Trophoblast cell (in vitro differentiated cells and primary cell): ENCODE measurements around the gene SIGLEC5.

ENCODE experiments used
- DNase-seq, 2 donors: peaks; one replicate each; pipeline ENCODE4 v3.0.0-alpha.2; 2016
- H2AFZ ChIP-seq: 2 replicates; pipeline ENCODE4 v1.6.1; 2013; ENCODE audit warnings: low read length, moderate library complexity, mild to moderate bottlenecking; ENCODE audit not compliant: insufficient read depth, poor library complexity
- H2AK5ac ChIP-seq: 2 replicates; pipeline ENCODE4 v1.6.1; 2013; ENCODE audit warnings: mild to moderate bottlenecking, low read length
- H2BK120ac ChIP-seq: 2 replicates; pipeline ENCODE4 v1.6.1; 2013; ENCODE audit warnings: low read length, mild to moderate bottlenecking, moderate library complexity; ENCODE audit not compliant: insufficient read depth, poor library complexity
- H2BK12ac ChIP-seq: 2 replicates; pipeline ENCODE4 v1.6.1; 2013; ENCODE audit warnings: mild to moderate bottlenecking, low read length, moderate library complexity
- H2BK5ac ChIP-seq: 2 replicates; pipeline ENCODE4 v1.6.1; 2013; ENCODE audit warnings: low read length, low read depth, moderate library complexity, mild to moderate bottlenecking; ENCODE audit not compliant: poor library complexity
- H3K14ac ChIP-seq: 2 replicates; pipeline ENCODE4 v1.6.1; 2013; ENCODE audit warnings: mild to moderate bottlenecking, low read length
- H3K18ac ChIP-seq: 2 replicates; pipeline ENCODE4 v1.6.1; 2013; ENCODE audit warnings: mild to moderate bottlenecking, low read length
- H3K23ac ChIP-seq: 2 replicates; pipeline ENCODE4 v1.6.1; 2013; ENCODE audit warnings: low read length
- H3K27ac ChIP-seq: 2 replicates; pipeline ENCODE4 v1.5.1; 2013; ENCODE audit warnings: low read depth, mild to moderate bottlenecking, inconsistent platforms, low read length, moderate library complexity
- H3K27me3 ChIP-seq: 2 replicates; pipeline ENCODE4 v1.6.1; 2013; ENCODE audit warnings: inconsistent platforms, mild to moderate bottlenecking, low read length, moderate library complexity; ENCODE audit not compliant: insufficient read depth
- H3K36me3 ChIP-seq, 2 experiments: 1 replicate in 1 of 2; 2 replicates in 1 of 2; pipeline ENCODE4 v1.6.1; 2013; ENCODE audit warnings: low read length in 2 of 2, mild to moderate bottlenecking in 2 of 2, moderate library complexity in 1 of 2; ENCODE audit not compliant: insufficient read depth in 2 of 2, control insufficient read depth in 1 of 2
- H3K4ac ChIP-seq: 2 replicates; pipeline ENCODE4 v1.6.1; 2013; ENCODE audit warnings: low read depth, mild to moderate bottlenecking, low read length, moderate library complexity
- H3K4me1 ChIP-seq, 2 experiments: 1 replicate in 1 of 2; 2 replicates in 1 of 2; pipeline ENCODE4 v1.6.1; 2013; ENCODE audit warnings: low read length in 2 of 2, mild to moderate bottlenecking in 2 of 2, moderate library complexity in 1 of 2; ENCODE audit not compliant: insufficient read depth in 2 of 2, control insufficient read depth in 1 of 2
- H3K4me2 ChIP-seq: 2 replicates; pipeline ENCODE4 v1.6.1; 2013; ENCODE audit warnings: inconsistent platforms, mild to moderate bottlenecking, low read length, moderate library complexity
- H3K4me3 ChIP-seq: 2 replicates; pipeline ENCODE4 v1.5.1; 2013; ENCODE audit warnings: mild to moderate bottlenecking, low read depth, low read length, inconsistent platforms
- H3K79me1 ChIP-seq: one replicate; pipeline ENCODE4 v1.6.1; 2013; ENCODE audit warnings: low read length
- H3K79me2 ChIP-seq: 2 replicates; pipeline ENCODE4 v1.6.1; 2013; ENCODE audit warnings: low read length, mild to moderate bottlenecking; ENCODE audit not compliant: control insufficient read depth, insufficient read depth, poor library complexity
- H3K9ac ChIP-seq: 2 replicates; pipeline ENCODE4 v1.6.1; 2013; ENCODE audit warnings: mild to moderate bottlenecking, low read length
- H3K9me3 ChIP-seq: 2 replicates; pipeline ENCODE4 v1.6.1; 2013; ENCODE audit warnings: low read depth, mild to moderate bottlenecking, control low read depth, inconsistent platforms, low read length; ENCODE audit not compliant: insufficient read depth
- H4K12ac ChIP-seq: 2 replicates; pipeline ENCODE4 v1.6.1; 2013; ENCODE audit warnings: low read depth, mild to moderate bottlenecking, low read length, moderate library complexity
- H4K8ac ChIP-seq: 2 replicates; pipeline ENCODE4 v1.6.1; 2013; ENCODE audit warnings: low read depth, mild to moderate bottlenecking, low read length, moderate library complexity
- H4K91ac ChIP-seq: one replicate; pipeline ENCODE4 v1.6.1; 2013; ENCODE audit warnings: low read depth, mild to moderate bottlenecking, low read length, moderate library complexity
- WGBS: extraction: QIAGEN DNeasy Blood & Tissue Kit; methylation state at CpG from one replicate; pipeline ENCODE4 v1.1.7; 2013; ENCODE audit warnings: missing lambda C conversion rate; ENCODE audit not compliant: insufficient read length, insufficient coverage; ENCODE audit errors: extremely low coverage; 5-methylcytosine and 5-hydroxymethylcytosine counted together

SIGLEC5 gene

DNA sequence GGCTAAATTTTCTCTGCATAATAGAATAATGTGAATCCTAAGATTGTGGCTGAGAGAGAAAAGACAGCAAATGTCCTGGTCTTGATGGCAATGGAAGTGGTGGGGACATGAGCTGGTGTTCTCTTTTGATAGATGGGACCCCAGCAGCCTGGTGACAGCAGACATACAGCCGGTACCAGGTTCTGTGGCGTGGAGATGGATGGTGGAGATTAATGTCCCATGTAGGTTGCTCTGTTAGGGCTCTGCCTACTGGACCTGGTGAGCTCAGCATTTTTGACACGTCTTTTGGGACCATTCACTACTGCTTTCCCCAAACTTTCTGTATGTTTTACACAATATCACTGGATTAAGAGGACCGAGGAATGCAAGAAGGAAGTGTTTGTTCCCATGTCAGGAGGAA lies 24.6 kb upstream of the SIGLEC5 start:
- H3K4me1 ChIP-seq, result peaks cover 0 to 2% of the 10 kb centered on the region in 2 experiments
- no peak overlapping the region for H3K4ac ChIP-seq
- H2AFZ ChIP-seq, result no peak overlapping the region
- no peak overlapping the region for H2BK5ac ChIP-seq
- no peaks in the 10 kb centered on the region for H3K79me1 ChIP-seq
- no peak overlapping the region for H3K9ac ChIP-seq
- H3K36me3 ChIP-seq, result no peaks in the 10 kb centered on the region
- H4K8ac ChIP-seq, result no peak overlapping the region
- no peak overlapping the region for H3K18ac ChIP-seq
- H3K79me2 ChIP-seq, result no peaks in the 10 kb centered on the region
- H4K91ac ChIP-seq, result no peak overlapping the region
- H3K23ac ChIP-seq, result no peak overlapping the region
- no peak overlapping the region for H3K27ac ChIP-seq
- no peak overlapping the region for H3K4me3 ChIP-seq
- whole genome bisulfite sequencing, result no CpG with 5 or more reads among the region's 4 CpGs
- H3K27me3 ChIP-seq, result no peaks in the 10 kb centered on the region
- H3K14ac ChIP-seq, result no peak overlapping the region
- no peak for DNase-seq
- no peak overlapping the region for H2BK12ac ChIP-seq
- H4K12ac ChIP-seq, result no peak overlapping the region
- H2AK5ac ChIP-seq, result no peak overlapping the region
- peaks cover 6% of the 10 kb centered on the region for H3K9me3 ChIP-seq
- no peak overlapping the region for H3K4me2 ChIP-seq
- H2BK120ac ChIP-seq, result no peak overlapping the region

DNA sequence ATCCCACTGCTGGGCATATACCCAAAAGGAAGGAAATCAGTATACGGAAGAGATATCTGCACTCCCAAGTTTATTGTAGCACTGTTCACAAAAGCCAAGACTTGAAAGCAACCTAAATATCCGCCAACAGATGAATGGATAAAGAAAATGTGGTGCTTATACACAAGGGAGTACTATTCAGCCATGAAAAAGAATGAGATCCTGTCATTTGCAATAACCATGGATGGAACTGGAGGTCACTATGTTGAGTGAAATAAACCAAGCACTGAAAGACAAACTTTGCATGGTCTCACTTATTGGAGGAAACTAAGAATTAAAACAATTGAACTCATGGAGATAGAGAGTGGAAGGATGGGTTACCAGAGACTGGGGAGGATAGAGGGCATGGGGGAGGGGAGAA lies 23.0 kb upstream of the SIGLEC5 start:
- Histone ChIP-seq H3K4ac (no peak overlapping the region), H3K79me2 (no peaks in the 10 kb centered on the region), H3K18ac (no peak overlapping the region), H2AFZ (no peak overlapping the region), H3K4me1 (peaks cover 0 to 2% of the 10 kb centered on the region in 2 experiments), H3K27me3 (no peaks in the 10 kb centered on the region), H3K23ac (no peak overlapping the region), H3K4me3 (no peak overlapping the region), H3K36me3 (no peaks in the 10 kb centered on the region), H2BK12ac (no peak overlapping the region), H3K14ac (no peak overlapping the region), H4K8ac (no peak overlapping the region), H2BK120ac (no peak overlapping the region), H3K4me2 (no peak overlapping the region), H3K9ac (no peak overlapping the region), H2AK5ac (no peak overlapping the region), H4K12ac (no peak overlapping the region), H3K27ac (no peak overlapping the region), H3K9me3 (peaks cover 8% of the 10 kb centered on the region), H2BK5ac (no peak overlapping the region), H4K91ac (no peak overlapping the region), H3K79me1 (no peaks in the 10 kb centered on the region)
- no peak for DNase-seq
- no CpG with 5 or more reads among the region's 2 CpGs for WGBS

DNA sequence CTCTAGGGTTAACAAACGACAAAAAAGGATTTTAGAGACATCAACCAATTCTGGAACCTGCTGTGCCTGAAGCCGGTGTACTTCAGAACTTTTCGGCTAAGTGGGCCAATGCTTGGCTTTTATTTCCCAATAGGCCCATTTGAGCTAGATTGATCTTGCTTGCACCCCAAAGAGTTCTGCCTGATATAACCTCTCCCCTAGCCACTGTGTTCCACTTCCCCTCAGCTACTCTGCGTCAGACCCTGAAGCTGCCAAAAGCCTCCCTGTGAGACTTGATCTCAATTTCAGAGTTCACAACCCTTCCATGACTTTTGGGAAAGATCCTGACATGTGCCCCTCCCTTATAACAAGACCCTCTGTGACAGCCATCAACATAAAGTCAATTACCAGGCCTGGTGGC lies 22.1 kb upstream of the SIGLEC5 start:
- Histone ChIP-seq H4K91ac (no peak overlapping the region), H4K8ac (no peak overlapping the region), H2AFZ (no peak overlapping the region), H3K4ac (no peak overlapping the region), H3K23ac (no peak overlapping the region), H3K36me3 (no peaks in the 10 kb centered on the region), H3K79me2 (no peaks in the 10 kb centered on the region), H2AK5ac (no peak overlapping the region), H3K27me3 (no peaks in the 10 kb centered on the region), H3K18ac (no peak overlapping the region), H3K9ac (no peak overlapping the region), H2BK120ac (no peak overlapping the region), H2BK5ac (no peak overlapping the region), H3K4me1 (peaks cover 0 to 2% of the 10 kb centered on the region in 2 experiments), H2BK12ac (no peak overlapping the region), H3K27ac (no peak overlapping the region), H3K4me2 (no peak overlapping the region), H3K14ac (no peak overlapping the region), H3K9me3 (peaks cover 8% of the 10 kb centered on the region), H3K79me1 (no peaks in the 10 kb centered on the region), H4K12ac (no peak overlapping the region), H3K4me3 (no peak overlapping the region)
- DNase-seq, result no peak
- no CpG with 5 or more reads among the region's 4 CpGs for WGBS

DNA sequence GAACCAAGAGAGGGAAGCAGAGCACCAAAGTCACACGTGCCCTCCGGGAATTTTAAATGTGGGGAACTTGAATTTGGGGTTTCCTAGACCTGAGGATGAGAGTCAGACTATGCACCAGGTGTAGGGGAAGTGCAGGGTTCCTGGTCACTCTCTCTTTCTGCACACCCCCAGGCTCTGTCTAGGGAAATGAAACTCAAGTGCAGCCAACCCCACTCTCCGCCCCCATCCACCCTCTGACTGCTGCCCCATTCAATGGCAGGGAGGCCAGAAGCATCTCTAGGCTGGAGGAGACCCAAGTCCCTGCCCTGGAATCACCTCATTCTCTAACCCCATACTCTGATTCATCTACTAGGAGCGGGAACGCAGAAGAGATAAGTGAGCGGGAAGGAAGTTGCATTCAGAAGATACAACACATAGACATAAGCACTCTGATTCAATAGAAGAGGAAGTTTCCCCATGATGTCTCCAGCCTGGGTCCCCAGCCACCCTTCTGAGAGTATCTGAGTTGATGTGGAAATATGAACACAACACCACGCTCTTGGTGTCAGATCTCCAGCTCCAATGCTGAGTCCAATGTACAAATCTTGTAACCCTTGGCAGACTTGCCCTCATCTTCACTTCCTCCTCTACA lies 21.1 kb upstream of the SIGLEC5 start:
- WGBS, result no CpG with 5 or more reads among the region's 7 CpGs
- Histone ChIP-seq H3K14ac (no peak overlapping the region), H2BK12ac (no peak overlapping the region), H3K23ac (no peak overlapping the region), H3K9me3 (peaks cover 12% of the 10 kb centered on the region), H2BK5ac (no peak overlapping the region), H4K91ac (no peak overlapping the region), H4K8ac (no peak overlapping the region), H4K12ac (no peak overlapping the region), H3K4ac (no peak overlapping the region), H3K36me3 (no peaks in the 10 kb centered on the region), H2BK120ac (no peak overlapping the region), H3K27me3 (no peaks in the 10 kb centered on the region), H3K9ac (no peak overlapping the region), H3K4me1 (no peaks in the 10 kb centered on the region), H2AFZ (no peak overlapping the region), H3K79me1 (no peaks in the 10 kb centered on the region), H3K18ac (no peak overlapping the region), H2AK5ac (no peak overlapping the region), H3K4me3 (no peak overlapping the region), H3K4me2 (no peak overlapping the region), H3K27ac (no peak overlapping the region), H3K79me2 (no peaks in the 10 kb centered on the region)
- DNase-seq, result peak in 1 of 2 donors; percentile 29
